Activated CD8-positive, alpha-beta T cell treated with anti-CD3 and anti-CD28 coated beads for 36 hours (primary cell): ENCODE data around the gene MYEOV. TPM values are rescaled to one million over a fixed set of nuclear protein-coding genes. Genes with fewer than 3 reads are reported as not detected.

Experiments
- ATAC-seq: fragments of 200-7000 bp; cut with Tn5 transposase; one replicate; pipeline ENCODE4 v1.10.0; 2021; ENCODE audit warnings: mild to moderate bottlenecking, moderate library complexity
- CTCF ChIA-PET: fragments of 350-600 bp; sonication (Branson Sonifier 250); formaldehyde crosslinking; loops from one replicate; lab custom pipeline; 2021; ENCODE audit warnings: antibody characterized with exemption; lab: Charles Lee
- POLR2A ChIA-PET: fragments of 350-600 bp; sonication (Branson Sonifier 250); formaldehyde crosslinking; loops from one replicate; lab custom pipeline; 2021; ENCODE audit warnings: antibody characterized with exemption; lab: Charles Lee
- DNase-seq: peaks from one replicate; pipeline ENCODE4 v3.0.0-alpha.2; 2020
- H3K27ac Mint-ChIP-seq: one replicate; pipeline ENCODE4 v1.8.0; 2021; ENCODE audit warnings: mild to moderate bottlenecking, mixed read lengths
- H3K27me3 Mint-ChIP-seq: one replicate; pipeline ENCODE4 v1.8.0; 2021; ENCODE audit warnings: mixed read lengths
- H3K36me3 Mint-ChIP-seq: one replicate; pipeline ENCODE4 v1.8.0; 2021; ENCODE audit warnings: low read depth, mixed read lengths
- H3K4me1 Mint-ChIP-seq: one replicate; pipeline ENCODE4 v1.8.0; 2021; ENCODE audit warnings: low read depth, mixed read lengths
- H3K4me3 Mint-ChIP-seq: one replicate; pipeline ENCODE4 v1.8.0; 2021; ENCODE audit warnings: mild to moderate bottlenecking, moderate library complexity, mixed read lengths
- H3K9me3 Mint-ChIP-seq: one replicate; pipeline ENCODE4 v1.8.0; 2021; ENCODE audit warnings: mixed read lengths
- intact Hi-C: fragments of 100-400 bp; cut with micrococcal nuclease; formaldehyde crosslinking; loops from one replicate; pipeline ENCODE4 v1.10.0; 2022
- total RNA-seq, 2 experiments: library from RNA; stranded (reverse); gene quantifications; one replicate each; pipeline ENCODE4 v1.2.3, GENCODE V29; 2021
- TF ChIP-seq, protein P1 (sequence below): fragments of 200-600 bp; IDR thresholded peaks from one replicate; pipeline ENCODE4 v1.8.0; 2022; ENCODE audit warnings: antibody characterized with exemption, mild to moderate bottlenecking

MYEOV gene
- total RNA-seq, 2 experiments from 2014 or later: not detected

DNA sequence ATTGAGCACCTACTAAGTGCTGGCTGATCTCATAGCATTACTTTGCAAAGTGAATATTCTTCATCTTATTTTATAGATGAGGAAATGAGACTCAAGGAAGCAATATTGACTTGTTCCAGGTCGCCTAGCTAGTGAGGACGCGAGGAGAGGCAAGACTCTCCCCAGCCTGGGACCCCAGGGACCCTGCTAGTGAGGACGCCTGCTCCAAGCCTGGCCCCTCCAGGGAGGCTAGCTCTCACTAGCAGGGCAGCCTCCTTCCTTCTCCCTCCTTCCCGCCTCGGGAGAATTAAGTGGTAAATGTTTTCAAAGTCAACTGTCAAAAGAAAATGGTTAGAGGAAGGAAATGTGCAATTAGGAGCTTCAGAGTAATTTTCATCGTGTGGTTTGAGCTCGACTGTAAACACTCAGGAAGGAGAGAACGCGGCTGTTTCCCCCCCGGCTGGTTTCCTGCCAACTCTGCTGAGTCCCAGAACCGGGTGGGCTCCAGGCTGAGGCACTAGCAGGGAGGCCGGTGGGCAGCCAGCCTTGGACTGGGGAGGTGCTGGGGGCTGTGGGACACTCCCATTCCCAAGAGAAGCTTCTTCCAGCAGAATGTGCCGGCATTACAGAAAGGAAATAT, 17.9 kb downstream of the MYEOV start:
- H3K36me3 Mint-ChIP-seq: no peaks in the 10 kb centered on the region
- ATAC-seq (peak; percentile 43), DNase-seq (peak; percentile 50)
- peaks cover 30% of the 10 kb centered on the region for H3K4me1 Mint-ChIP-seq
- ChIA-PET POLR2A (interaction anchor here (0.6 to 1.9 kb wide), 4 partner anchors 12 to 622 kb away, joined by 3 to 8 read pairs (median 4); no protein-coding TSS in a partner anchor), CTCF (interaction anchor here (0.8 to 3.2 kb wide), 4 partner anchors 20 to 210 kb away, joined by 3 to 13 read pairs (median 3); no protein-coding TSS in a partner anchor)
- H3K9me3 Mint-ChIP-seq: no peaks in the 10 kb centered on the region
- peak overlapping the region; percentile 79 for H3K27ac Mint-ChIP-seq
- H3K27me3 Mint-ChIP-seq: no peaks in the 10 kb centered on the region
- intact Hi-C loops: no loop called here
- TF ChIP-seq, protein P1, sequence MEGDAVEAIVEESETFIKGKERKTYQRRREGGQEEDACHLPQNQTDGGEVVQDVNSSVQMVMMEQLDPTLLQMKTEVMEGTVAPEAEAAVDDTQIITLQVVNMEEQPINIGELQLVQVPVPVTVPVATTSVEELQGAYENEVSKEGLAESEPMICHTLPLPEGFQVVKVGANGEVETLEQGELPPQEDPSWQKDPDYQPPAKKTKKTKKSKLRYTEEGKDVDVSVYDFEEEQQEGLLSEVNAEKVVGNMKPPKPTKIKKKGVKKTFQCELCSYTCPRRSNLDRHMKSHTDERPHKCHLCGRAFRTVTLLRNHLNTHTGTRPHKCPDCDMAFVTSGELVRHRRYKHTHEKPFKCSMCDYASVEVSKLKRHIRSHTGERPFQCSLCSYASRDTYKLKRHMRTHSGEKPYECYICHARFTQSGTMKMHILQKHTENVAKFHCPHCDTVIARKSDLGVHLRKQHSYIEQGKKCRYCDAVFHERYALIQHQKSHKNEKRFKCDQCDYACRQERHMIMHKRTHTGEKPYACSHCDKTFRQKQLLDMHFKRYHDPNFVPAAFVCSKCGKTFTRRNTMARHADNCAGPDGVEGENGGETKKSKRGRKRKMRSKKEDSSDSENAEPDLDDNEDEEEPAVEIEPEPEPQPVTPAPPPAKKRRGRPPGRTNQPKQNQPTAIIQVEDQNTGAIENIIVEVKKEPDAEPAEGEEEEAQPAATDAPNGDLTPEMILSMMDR: no peak
- peak overlapping the region; percentile 9 for H3K4me3 Mint-ChIP-seq

DNA sequence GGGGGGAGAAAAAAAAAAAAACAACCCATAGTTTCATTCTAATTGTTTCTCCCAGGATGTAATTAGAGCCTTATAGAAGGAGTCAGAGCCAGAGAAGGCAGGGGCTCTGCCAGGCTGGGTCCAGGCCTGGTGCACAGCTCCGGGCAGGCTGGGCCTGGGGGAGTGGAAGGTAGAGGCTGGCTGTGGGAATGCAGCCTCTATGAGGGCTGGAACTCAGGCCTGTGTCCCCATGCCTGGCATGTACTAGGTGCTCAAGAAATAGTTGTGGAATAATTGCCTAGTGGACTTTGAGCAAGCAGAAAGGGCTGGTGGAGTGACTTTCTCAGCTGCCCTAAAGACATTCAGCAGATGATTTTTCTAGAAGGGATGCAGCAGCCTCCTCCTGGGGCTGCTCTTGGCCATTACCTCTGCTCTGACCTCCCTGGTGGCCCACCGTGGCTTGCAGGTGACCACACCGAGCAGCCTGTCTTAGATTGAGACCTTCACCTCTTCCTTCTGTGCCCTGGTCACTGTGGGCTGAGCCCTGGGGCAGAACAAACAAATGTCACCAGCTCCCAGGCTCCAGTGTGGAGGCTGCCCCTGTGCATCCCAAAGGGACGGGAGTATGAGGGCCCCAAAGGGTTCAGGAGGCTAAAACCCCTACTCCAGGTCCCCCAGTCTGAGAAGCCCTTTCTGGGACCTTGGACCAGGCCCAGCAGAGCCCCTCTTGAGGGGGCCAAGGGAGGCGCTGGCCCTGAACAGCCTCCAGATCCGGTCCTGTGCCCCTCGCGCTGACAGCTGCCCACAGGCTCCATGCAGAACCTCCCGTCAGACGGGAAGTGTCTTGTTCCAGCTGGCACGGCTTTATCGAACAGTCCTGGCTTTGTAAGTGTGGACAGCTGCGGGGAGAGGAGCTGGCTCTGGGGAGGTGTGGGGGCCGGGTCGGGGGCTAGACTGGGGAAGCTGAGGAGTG, 18.8 kb downstream of the MYEOV start:
- intact Hi-C loops: no loop called here
- no peak for ATAC-seq
- no peak overlapping the region for H3K27ac Mint-ChIP-seq

DNA sequence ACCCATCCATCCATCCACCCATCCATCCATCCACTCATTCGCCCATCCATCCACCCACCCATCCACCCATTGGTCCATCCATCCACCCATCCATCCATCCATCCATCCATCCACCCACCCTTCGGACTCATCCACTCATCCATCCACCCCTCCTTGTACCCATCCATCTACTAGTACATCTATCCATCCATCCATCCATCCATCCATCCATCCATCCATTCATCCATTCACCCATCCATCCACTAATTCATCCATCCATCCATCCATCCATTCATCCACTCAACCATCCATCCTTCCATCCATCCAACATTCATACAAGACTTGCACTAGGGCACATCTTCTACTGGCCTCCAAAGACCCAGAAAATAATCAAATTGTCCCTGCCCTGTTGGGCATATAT, 20.0 kb downstream of the MYEOV start:
- H3K9me3 Mint-ChIP-seq: peaks cover 8% of the 10 kb centered on the region
- H3K27ac Mint-ChIP-seq: no peak overlapping the region
- ATAC-seq: no peak
- no peaks in the 10 kb centered on the region for H3K27me3 Mint-ChIP-seq
- no peak for DNase-seq
- TF ChIP-seq, protein P1: no peak
- peaks cover 42% of the 10 kb centered on the region for H3K4me1 Mint-ChIP-seq
- ChIA-PET POLR2A (no interaction called here), CTCF (no interaction called here)
- no peak overlapping the region for H3K4me3 Mint-ChIP-seq
- H3K36me3 Mint-ChIP-seq: peaks cover 2% of the 10 kb centered on the region
- intact Hi-C loops: no loop called here

More for the DNA sequence above, 18.8 kb downstream of the MYEOV start:
- DNase-seq: no peak
- H3K4me3 Mint-ChIP-seq: no peak overlapping the region
- peaks cover 38% of the 10 kb centered on the region for H3K4me1 Mint-ChIP-seq
- no peaks in the 10 kb centered on the region for H3K27me3 Mint-ChIP-seq
- TF ChIP-seq, protein P1: no peak
- ChIA-PET POLR2A (interaction anchor here (0.6 to 1.9 kb wide), 2 partner anchors 15 to 623 kb away, joined by 3 to 8 read pairs; no protein-coding TSS in a partner anchor), CTCF (interaction anchor here (1.1 to 3.2 kb wide), 3 partner anchors 20 to 23 kb away, joined by 3 to 13 read pairs (median 3); no protein-coding TSS in a partner anchor)
- peaks cover 2% of the 10 kb centered on the region for H3K36me3 Mint-ChIP-seq
- peaks cover 4% of the 10 kb centered on the region for H3K9me3 Mint-ChIP-seq

DNA sequence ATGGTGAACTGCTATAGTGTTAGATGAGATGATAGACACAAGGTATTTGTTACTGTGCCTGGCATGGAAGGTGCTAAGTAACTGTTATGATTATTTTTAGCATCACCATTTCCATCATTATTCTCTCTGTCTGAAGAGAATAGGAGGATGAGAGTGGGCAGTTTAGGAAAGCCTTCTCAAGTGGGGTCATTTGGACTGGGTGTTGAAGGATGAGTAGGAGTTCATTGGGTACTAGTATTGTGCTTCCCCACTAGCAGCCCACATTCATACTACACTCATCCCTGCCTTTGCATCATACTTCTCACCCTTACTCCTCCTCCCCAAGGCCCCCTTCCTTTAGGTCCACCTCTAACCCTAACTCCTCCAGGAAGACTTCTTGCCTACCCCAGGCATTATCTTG, 20.6 kb downstream of the MYEOV start:
- CTCF ChIA-PET: no interaction called here
- POLR2A ChIA-PET: no interaction called here
- no peaks in the 10 kb centered on the region for H3K27me3 Mint-ChIP-seq
- no peak overlapping the region for H3K27ac Mint-ChIP-seq
- peaks cover 8% of the 10 kb centered on the region for H3K9me3 Mint-ChIP-seq
- no peak overlapping the region for H3K4me3 Mint-ChIP-seq
- TF ChIP-seq, protein P1: no peak
- peaks cover 42% of the 10 kb centered on the region for H3K4me1 Mint-ChIP-seq
- peaks cover 2% of the 10 kb centered on the region for H3K36me3 Mint-ChIP-seq
- intact Hi-C loops: no loop called here
- ATAC-seq: no peak
- no peak for DNase-seq
